K562 (cell line): Measurements from ENCODE around the gene NEU3. TPM values are rescaled to one million over a fixed set of nuclear protein-coding genes. Genes with fewer than 3 reads are reported as not detected.
A peak's percentile ranks its signal among the peaks of the same experiment; 100 is the strongest.

Experiments
- BHLHE40 ChIP-seq: IDR thresholded peaks from 2 replicates; pipeline ENCODE4 v1.6.1; 2011; ENCODE audit warnings: low read length, improper control_type of control experiment
- CC2D1A ChIP-seq: fragments of 450-650 bp; IDR thresholded peaks from 2 replicates; pipeline ENCODE4 v1.6.1; 2017; ENCODE audit warnings: mild to moderate bottlenecking
- ETV6 ChIP-seq, 3 experiments: fragments of 150-350 bp in 1 of 3; sonication (generic) in 1 of 3; formaldehyde crosslinking in 1 of 3; IDR thresholded peaks; 2 replicates each; pipeline versions ENCODE4 v1.6.1 to v1.8.0; 2014 to 2022; ENCODE audit warnings: borderline replicate concordance in 2 of 3, low read depth in 2 of 3, antibody characterized with exemption in 1 of 3, low read length in 1 of 3, mild to moderate bottlenecking in 1 of 3, missing genetic modification reagents in 1 of 3
- FOS ChIP-seq: IDR thresholded peaks from 3 replicates; pipeline ENCODE4 v1.6.1; 2011; ENCODE audit not compliant: insufficient read length; ENCODE audit errors: extremely low read depth
- HCFC1 ChIP-seq: IDR thresholded peaks from 2 replicates; pipeline ENCODE4 v1.6.1; 2012; ENCODE audit warnings: low read depth, low read length, improper control_type of control experiment
- HNRNPK ChIP-seq: fragments of 200-400 bp; formaldehyde crosslinking; IDR thresholded peaks from one replicate; pipeline ENCODE4 v1.6.1; 2018; ENCODE audit warnings: mild to moderate bottlenecking, low read depth, low read length; ENCODE audit not compliant: poor library complexity, severe bottlenecking
- POU5F1 ChIP-seq: fragments of 150-350 bp; IDR thresholded peaks from 2 replicates; pipeline ENCODE4 v1.6.1; 2014; ENCODE audit warnings: borderline replicate concordance, low read length, low read depth, mild to moderate bottlenecking; ENCODE audit not compliant: partially characterized antibody
- RFX1 ChIP-seq: fragments of 450-650 bp; IDR thresholded peaks from 2 replicates; pipeline ENCODE4 v1.6.1; 2016; ENCODE audit warnings: mild to moderate bottlenecking, moderate library complexity
- SREBF1 ChIP-seq: fragments of 150-350 bp; IDR thresholded peaks from 2 replicates; pipeline ENCODE4 v1.6.1; 2014; ENCODE audit warnings: antibody characterized with exemption, low read depth, low read length, borderline replicate concordance
- USF1 ChIP-seq: sonication (generic); formaldehyde crosslinking; IDR thresholded peaks from 2 replicates; pipeline ENCODE4 v1.9.0; 2022; ENCODE audit warnings: mild to moderate bottlenecking, missing genetic modification reagents
- ZNF639 ChIP-seq, 2 experiments: fragments of 200-800 bp in 1 of 2; sonication (Bioruptor generic) in 1 of 2; sonication (generic) in 1 of 2; formaldehyde crosslinking in 1 of 2; IDR thresholded peaks in 1 of 2; conservative IDR thresholded peaks in 1 of 2; 2 replicates each; pipeline versions ENCODE4 v1.5.0 to v1.6.1; 2016 to 2020; ENCODE audit warnings: missing compliant biosample characterization in 1 of 2, missing genetic modification characterization in 1 of 2, missing genetic modification reagents in 1 of 2
- ZSCAN29 ChIP-seq: fragments of 450-650 bp; IDR thresholded peaks from 2 replicates; pipeline ENCODE4 v1.6.1; 2017
- polyA plus RNA-seq, 8 experiments: library from polyadenylated mRNA; depleted of rRNA in 4 of 8; stranded (reverse) in 5 of 8; unstranded in 3 of 8; fragments of >200 nt; fragmentation: Nextera tagmentation in 2 of 8; fragmentation: Illumina TruSeq in 1 of 8; extraction: Ambion mirVana in 2 of 8; extraction: Trizol in 1 of 8; gene quantifications; 2 replicates each; pipeline versions ENCODE4 v1.2.1 to v1.2.3, GENCODE V29; 2011 to 2014; ENCODE audit warnings: inconsistent platforms in 1 of 8, missing spikeins in 1 of 8
- total RNA-seq, 7 experiments: library from RNA; depleted of rRNA in 6 of 7; stranded (reverse); fragments of >200 nt in 6 of 7; fragmentation: Illumina TruSeq in 2 of 7; extraction: Trizol in 2 of 7; gene quantifications; 2 replicates each; pipeline versions ENCODE4 v1.2.1 to v1.2.3, GENCODE V29; 2011 to 2021; ENCODE audit warnings: low replicate concordance in 1 of 7
- TF ChIP-seq, protein P1 (sequence below), 3 experiments: fragments of 200-800 bp in 1 of 3; fragments of 250-450 bp in 1 of 3; fragments of 450-650 bp in 1 of 3; sonication (Bioruptor Pico) in 1 of 3; sonication (Bioruptor generic) in 1 of 3; formaldehyde crosslinking in 1 of 3; IDR thresholded peaks; 2 replicates each; pipeline versions ENCODE4 v1.6.1 to v1.8.0; 2016 to 2022; ENCODE audit warnings: mild to moderate bottlenecking in 2 of 3, missing genetic modification characterization in 2 of 3, missing compliant biosample characterization in 1 of 3, moderate library complexity in 1 of 3
- TF ChIP-seq, protein P2 (sequence below): sonication (generic); formaldehyde crosslinking; IDR thresholded peaks from 2 replicates; pipeline ENCODE4 v1.8.0; 2022; ENCODE audit warnings: mild to moderate bottlenecking, missing genetic modification reagents

The NEU3 gene
- total and polyA plus RNA-seq, 9 of the 15 experiments (the other 6 are each of a cell fraction or from before 2014, with no cell fraction given): 6.2 to 41.3 (median 31.1) TPM

DNA sequence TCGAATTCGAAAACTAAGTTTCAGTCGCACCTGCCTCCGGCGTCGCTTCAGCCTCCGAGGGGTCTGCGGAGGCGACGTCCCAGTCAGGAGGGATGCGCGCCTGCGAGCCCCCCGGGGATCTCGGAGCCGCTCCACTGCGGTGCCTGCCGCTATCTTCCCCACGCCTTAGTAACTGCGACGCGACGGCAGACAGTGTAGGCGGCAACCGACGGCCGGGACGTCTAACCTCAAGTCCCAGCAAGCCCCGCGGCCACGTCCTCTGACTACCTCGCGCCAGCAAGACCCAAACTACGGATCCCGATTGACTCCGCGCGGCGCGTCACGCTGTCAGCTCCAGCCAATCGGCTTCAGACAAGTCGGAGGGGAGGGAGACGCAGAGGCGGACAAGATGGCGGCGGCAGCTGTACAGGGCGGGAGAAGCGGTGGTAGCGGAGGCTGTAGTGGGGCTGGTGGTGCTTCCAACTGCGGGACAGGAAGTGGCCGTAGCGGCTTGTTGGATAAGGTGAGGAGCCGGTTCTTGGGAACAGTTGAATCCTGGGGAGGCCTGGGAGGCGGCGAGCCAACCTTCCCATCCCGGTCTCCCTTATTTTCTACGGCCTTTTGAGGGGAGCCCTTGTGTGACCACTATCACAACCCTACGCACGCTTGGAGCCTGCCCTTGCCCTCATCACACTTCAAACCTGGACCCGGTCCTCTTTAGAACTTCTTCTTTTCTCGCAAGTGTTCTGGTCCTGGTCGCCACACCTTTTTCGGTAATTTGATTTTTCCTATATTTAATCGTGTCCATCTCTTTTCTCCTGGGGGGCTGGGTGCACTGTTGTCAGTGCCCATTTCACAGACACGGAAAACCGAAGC lies 39.6 kb upstream of the NEU3 start, which contains the start of the genes SPCS2 and XRRA1 (continued):
- 0 out of 2 replicates have a peak, but pooled peaks have one; percentile 71 for TF ChIP-seq SREBF1
- peak; percentile 63 for TF ChIP-seq FOS
- peak in 1 of 2 experiments; percentile 75; a peak in 2 of 4 replicates for TF ChIP-seq ZNF639 (CRISPR knock-in tag; conservative IDR thresholded peaks at IDR 0.05 in 1 of 2, IDR thresholded peaks at IDR 0.05 in 1 of 2)
- peak; percentile 79; the same call in 1 of the 2 replicates for TF ChIP-seq ZSCAN29
- no peak for TF ChIP-seq HNRNPK
- no peak for TF ChIP-seq BHLHE40
- TF ChIP-seq, protein P1, sequence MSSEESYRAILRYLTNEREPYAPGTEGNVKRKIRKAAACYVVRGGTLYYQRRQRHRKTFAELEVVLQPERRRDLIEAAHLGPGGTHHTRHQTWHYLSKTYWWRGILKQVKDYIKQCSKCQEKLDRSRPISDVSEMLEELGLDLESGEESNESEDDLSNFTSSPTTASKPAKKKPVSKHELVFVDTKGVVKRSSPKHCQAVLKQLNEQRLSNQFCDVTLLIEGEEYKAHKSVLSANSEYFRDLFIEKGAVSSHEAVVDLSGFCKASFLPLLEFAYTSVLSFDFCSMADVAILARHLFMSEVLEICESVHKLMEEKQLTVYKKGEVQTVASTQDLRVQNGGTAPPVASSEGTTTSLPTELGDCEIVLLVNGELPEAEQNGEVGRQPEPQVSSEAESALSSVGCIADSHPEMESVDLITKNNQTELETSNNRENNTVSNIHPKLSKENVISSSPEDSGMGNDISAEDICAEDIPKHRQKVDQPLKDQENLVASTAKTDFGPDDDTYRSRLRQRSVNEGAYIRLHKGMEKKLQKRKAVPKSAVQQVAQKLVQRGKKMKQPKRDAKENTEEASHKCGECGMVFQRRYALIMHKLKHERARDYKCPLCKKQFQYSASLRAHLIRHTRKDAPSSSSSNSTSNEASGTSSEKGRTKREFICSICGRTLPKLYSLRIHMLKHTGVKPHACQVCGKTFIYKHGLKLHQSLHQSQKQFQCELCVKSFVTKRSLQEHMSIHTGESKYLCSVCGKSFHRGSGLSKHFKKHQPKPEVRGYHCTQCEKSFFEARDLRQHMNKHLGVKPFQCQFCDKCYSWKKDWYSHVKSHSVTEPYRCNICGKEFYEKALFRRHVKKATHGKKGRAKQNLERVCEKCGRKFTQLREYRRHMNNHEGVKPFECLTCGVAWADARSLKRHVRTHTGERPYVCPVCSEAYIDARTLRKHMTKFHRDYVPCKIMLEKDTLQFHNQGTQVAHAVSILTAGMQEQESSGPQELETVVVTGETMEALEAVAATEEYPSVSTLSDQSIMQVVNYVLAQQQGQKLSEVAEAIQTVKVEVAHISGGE (CRISPR knock-in tag; IDR thresholded peaks at IDR 0.05): no peak; a peak in 1 of 6 replicates
- TF ChIP-seq USF1: peak; percentile 97
- peak; percentile 94 for TF ChIP-seq HCFC1
- TF ChIP-seq RFX1: peak; percentile 51
- TF ChIP-seq CC2D1A: 0 out of 2 replicates have a peak, but pooled peaks have one; percentile 43
- TF ChIP-seq ETV6 (IDR thresholded peaks at IDR 0.05; ENCODE audit: borderline replicate concordance in 1 of 2, low read depth in 2 of 2, low read length in 1 of 2): no peak
- TF ChIP-seq ETV6 (CRISPR knock-in tag; IDR thresholded peaks at IDR 0.05; ENCODE audit: borderline replicate concordance): no peak
- no peak for TF ChIP-seq POU5F1
- TF ChIP-seq, protein P2, sequence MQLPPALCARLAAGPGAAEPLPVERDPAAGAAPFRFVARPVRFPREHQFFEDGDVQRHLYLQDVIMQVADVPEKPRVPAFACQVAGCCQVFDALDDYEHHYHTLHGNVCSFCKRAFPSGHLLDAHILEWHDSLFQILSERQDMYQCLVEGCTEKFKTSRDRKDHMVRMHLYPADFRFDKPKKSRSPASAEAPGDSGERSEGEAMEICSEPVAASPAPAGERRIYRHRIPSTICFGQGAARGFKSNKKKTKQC (CRISPR knock-in tag): peak; percentile 88
